PFSK-1 (cell line): ENCODE measurements around the gene SIRT3.

Source experiments
- POLR2AphosphoS5 ChIP-seq: IDR thresholded peaks from 2 replicates; pipeline ENCODE4 v1.6.1; 2012; ENCODE audit warnings: low read depth, mild to moderate bottlenecking, control low read depth, low read length, moderate library complexity
- TF ChIP-seq, protein P1 (sequence below), 2 experiments: IDR thresholded peaks; 2 replicates each; pipeline versions ENCODE4 v1.6.1 to v1.8.0; 2011 to 2012; ENCODE audit warnings: low read depth in 2 of 2, low read length in 2 of 2, control low read depth in 1 of 2, inconsistent platforms in 1 of 2, mild to moderate bottlenecking in 1 of 2, moderate library complexity in 1 of 2; ENCODE audit not compliant: insufficient read depth in 1 of 2

DNA sequence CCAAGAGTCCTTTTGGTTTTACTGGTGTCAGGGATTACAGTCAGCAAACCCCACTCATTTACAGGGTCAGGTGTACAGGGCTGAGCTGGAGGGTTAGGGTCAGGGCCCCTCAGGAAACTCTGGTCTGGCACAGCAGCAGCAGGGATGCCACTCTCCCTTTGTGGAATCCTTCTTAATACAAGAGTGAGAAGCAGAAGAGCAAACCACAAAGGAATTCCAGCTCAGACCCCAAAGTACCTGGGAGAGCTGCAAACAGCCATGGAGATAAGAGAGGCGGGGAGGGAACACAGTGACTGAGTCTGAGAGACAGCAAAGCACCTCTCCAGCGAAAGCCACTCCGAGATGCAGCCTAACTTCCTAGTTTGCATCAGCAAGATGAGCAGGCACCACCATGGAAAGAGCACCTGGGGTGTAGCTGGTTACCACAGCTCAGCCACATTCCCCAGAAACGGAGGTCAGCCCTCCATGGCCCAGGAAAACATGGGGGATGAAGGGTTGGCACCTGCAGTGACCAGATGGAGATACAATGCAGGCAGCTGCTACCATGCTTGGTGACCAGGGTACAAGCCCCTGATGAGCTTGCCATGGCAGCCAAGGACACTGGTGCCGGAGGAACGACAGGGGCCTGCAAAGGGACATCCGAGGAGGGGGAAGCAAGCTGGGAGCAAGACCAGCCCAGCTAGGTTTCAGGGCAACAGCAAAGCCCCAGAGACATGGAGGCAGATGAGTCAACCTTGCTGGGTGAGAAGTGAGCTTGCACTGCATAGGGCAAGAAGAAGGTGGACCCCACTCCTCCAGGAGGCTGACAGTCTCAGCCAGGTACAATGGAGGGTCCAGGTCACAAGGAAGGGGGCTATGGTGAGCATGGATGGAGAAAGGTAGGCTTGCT is 32.8 kb downstream of the SIRT3 start:
- no peak for TF ChIP-seq POLR2AphosphoS5
- TF ChIP-seq, protein P1, sequence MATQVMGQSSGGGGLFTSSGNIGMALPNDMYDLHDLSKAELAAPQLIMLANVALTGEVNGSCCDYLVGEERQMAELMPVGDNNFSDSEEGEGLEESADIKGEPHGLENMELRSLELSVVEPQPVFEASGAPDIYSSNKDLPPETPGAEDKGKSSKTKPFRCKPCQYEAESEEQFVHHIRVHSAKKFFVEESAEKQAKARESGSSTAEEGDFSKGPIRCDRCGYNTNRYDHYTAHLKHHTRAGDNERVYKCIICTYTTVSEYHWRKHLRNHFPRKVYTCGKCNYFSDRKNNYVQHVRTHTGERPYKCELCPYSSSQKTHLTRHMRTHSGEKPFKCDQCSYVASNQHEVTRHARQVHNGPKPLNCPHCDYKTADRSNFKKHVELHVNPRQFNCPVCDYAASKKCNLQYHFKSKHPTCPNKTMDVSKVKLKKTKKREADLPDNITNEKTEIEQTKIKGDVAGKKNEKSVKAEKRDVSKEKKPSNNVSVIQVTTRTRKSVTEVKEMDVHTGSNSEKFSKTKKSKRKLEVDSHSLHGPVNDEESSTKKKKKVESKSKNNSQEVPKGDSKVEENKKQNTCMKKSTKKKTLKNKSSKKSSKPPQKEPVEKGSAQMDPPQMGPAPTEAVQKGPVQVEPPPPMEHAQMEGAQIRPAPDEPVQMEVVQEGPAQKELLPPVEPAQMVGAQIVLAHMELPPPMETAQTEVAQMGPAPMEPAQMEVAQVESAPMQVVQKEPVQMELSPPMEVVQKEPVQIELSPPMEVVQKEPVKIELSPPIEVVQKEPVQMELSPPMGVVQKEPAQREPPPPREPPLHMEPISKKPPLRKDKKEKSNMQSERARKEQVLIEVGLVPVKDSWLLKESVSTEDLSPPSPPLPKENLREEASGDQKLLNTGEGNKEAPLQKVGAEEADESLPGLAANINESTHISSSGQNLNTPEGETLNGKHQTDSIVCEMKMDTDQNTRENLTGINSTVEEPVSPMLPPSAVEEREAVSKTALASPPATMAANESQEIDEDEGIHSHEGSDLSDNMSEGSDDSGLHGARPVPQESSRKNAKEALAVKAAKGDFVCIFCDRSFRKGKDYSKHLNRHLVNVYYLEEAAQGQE (IDR thresholded peaks at IDR 0.05; ENCODE audit: insufficient read depth in 1 of 2, low read depth in 2 of 2, low read length in 2 of 2): no peak
